Mammary microvascular endothelial cell (primary cell): ENCODE results near the gene FANCE. TPM values are rescaled to one million over a fixed set of nuclear protein-coding genes. Genes with fewer than 3 reads are reported as not detected.

Experiments
- total RNA-seq: library from RNA; depleted of rRNA; stranded (reverse); fragments of >200 nt; gene quantifications from 2 replicates; pipeline ENCODE4 v1.2.3, GENCODE V29; 2015

FANCE gene
- 7.9 and 8.7 TPM in 2 replicates for total RNA-seq

GRCh38 chr6:35452183-35453090 is at the start of gene FANCE:
FANCE (plus strand) TSS chr6:35452338; CDS start chr6:35452546, 208 bp downstream.

DNA sequence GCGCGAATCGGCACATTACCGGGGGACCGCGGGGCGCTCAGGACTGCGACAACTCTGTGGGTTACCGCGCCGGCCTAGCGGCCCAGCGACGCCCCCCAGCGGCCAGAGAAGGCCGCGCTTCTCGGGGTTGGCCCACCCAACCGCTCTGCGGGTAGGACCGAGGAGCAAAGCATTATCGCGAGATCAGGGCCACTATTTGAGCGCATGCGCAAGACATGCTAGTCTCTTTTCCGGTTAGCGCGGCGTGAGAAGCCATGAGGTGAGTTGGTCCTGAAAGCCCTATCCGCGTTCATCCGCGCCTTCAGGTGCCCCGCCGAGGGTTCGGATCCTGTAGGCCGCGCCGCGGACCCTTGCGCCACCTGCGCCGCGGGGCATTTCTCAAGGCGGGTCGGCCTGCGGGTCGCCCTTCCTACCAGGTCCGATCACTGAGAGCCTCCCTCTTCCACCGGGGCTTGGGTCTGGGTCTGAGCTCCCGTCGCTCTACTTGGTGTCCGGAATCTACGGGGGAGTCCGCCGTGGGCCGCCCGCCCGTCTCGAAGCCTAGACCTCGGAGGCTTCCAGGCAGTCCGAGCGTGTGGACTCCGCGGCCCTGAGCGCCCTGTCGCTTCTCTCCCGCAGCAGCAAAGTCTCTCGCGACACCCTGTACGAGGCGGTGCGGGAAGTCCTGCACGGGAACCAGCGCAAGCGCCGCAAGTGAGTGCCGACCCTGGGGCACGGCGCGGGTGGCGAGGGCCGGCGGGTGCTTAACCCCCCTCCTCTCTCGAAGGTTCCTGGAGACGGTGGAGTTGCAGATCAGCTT is 16.2 kb downstream of the FANCE start, which contains the start of gene RPL10A:
RPL10A (plus strand) TSS at position 221 of the 799 bp plus-strand sequence; CDS start at position 255, 34 bp downstream.

DNA sequence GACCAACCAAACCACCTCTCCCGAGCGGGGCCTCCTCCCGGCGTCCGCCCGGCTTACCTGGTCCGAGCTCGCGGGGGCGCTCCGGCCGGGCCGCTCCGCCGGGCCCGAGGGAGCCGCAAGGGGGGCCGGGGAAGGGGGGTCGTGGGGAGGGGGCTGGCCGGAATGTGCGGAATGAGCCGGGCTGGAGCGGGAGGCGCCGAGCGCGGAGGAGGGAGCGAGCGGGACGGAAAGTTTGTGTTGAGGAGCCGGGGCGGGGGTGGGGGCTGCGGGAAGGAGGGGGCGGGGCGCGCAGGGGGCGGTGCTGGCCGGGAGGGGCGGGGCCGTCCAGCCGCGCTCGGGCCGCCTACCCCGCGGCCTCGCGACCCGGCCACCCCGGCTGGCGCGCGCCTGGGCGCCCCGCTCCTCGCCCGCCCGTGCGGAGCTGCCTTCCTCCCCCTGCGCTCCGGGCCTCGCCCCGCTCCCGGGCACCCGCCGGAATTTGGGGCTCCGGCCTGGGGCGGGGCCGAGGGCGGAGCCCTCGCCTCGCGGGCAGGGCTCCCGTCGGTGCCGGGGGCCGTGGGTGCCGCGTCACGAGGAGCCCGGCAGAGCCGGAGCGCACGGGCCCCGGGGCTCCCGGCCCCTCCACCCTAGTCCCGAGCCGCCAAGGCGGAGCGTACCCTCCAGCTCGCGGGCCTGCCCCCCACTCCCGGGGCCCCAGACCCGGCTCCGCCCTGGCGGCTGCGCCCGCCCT is 44.9 kb downstream of the FANCE start, which contains the start of gene TEAD3:
TEAD3 (minus strand) TSS at position 239 of the 730 bp plus-strand sequence.

GRCh38 chr6:35512740-35513139 is 60.6 kb downstream of the FANCE start, which contains the start of gene TULP1:
TULP1 (minus strand) TSS chr6:35512896; CDS start chr6:35512858, 38 bp downstream.

Other genes with a start within 250 kb of the FANCE start
- 0.13 and 0.15 TPM in 2 replicates for gene SCUBE3, start 238.4 kb upstream of the FANCE start, total RNA-seq
- 8.5 and 13.2 TPM in 2 replicates for gene ZNF76, start 192.6 kb upstream of the FANCE start, total RNA-seq
- 0.44 and 1.5 TPM in 2 replicates for gene DEF6, start 154.5 kb upstream of the FANCE start, total RNA-seq
- 6.4 and 7.9 TPM in 2 replicates for gene PPARD, start 109.8 kb upstream of the FANCE start, total RNA-seq
- 1,325 and 1,331 TPM in 2 replicates for gene RPL10A, start 16.1 kb downstream of the FANCE start, total RNA-seq
- gene TEAD3, start 44.7 kb downstream of the FANCE start, total RNA-seq = 0.15 and 0.27 TPM in 2 replicates
- gene TULP1, start 60.6 kb downstream of the FANCE start, total RNA-seq = not detected in 2 replicates
- gene FKBP5, start 236.6 kb downstream of the FANCE start, total RNA-seq = 44.9 and 45.4 TPM in 2 replicates